HCT116 (cell line): ENCODE results near the gene COL1A1. TPM values are rescaled to one million over a fixed set of nuclear protein-coding genes. Genes with fewer than 3 reads are reported as not detected.

Experiments used
- ATAC-seq: fragments of 200-7000 bp; cut with Tn5 transposase; 2 replicates; pipeline ENCODE4 v1.9.1; 2020; ENCODE audit warnings: mild to moderate bottlenecking, moderate library complexity
- BruUV-seq: library from RNA; stranded (reverse); fragments of 400-500 nt; replicated peaks from 2 replicates; lab custom pipeline; 2021; lab: Mats Ljungman, UMichigan
- CTCF ChIA-PET: fragments of 300-600 bp; sonication (Branson Sonifier 250); formaldehyde crosslinking; loops from one replicate; lab custom pipeline; 2021; ENCODE audit warnings: antibody characterized with exemption; lab: Charles Lee
- POLR2A ChIA-PET: fragments of 300-600, 350-600 bp; sonication (Branson Sonifier 250); formaldehyde crosslinking; loops from one replicate; lab custom pipeline; 2021; ENCODE audit warnings: antibody characterized with exemption; lab: Charles Lee
- RAD21 ChIA-PET, 2 experiments: fragments of 300-600 bp; sonication (Branson Sonifier 250); formaldehyde crosslinking; loops; one replicate each; lab custom pipeline; 2023; ENCODE audit warnings: low total read pairs in 2 of 2; ENCODE audit not compliant: uncharacterized antibody in 2 of 2, unreplicated experiment in 2 of 2, low non-redundant PET in 1 of 2; lab: Charles Lee
- DNase-seq: peaks from one replicate; pipeline ENCODE4 v3.0.0-alpha.2; 2010; ENCODE audit warnings: low read depth, low spot score
- H2AFZ ChIP-seq: fragments of 200-600 bp; shearing (Covaris generic), sonication (generic); 2 replicates; pipeline ENCODE4 v1.6.1; 2017; ENCODE audit warnings: low read depth, mixed run types, mixed read lengths, antibody characterized with exemption, low read length; ENCODE audit not compliant: poor library complexity, severe bottlenecking
- H3K27ac ChIP-seq: 2 replicates; pipeline ENCODE4 v1.5.1; 2012; ENCODE audit warnings: low read depth, low read length
- H3K27me3 ChIP-seq: fragments of 200-600 bp; sonication (generic); 2 replicates; pipeline ENCODE4 v1.6.1; 2016; ENCODE audit warnings: mixed run types, low read length, mixed read lengths; ENCODE audit not compliant: insufficient read depth
- H3K36me3 ChIP-seq, 2 experiments: fragments of 200-500 bp in 1 of 2; fragments of 200-600 bp in 1 of 2; sonication (Bioruptor generic) in 1 of 2; sonication (generic) in 1 of 2; 2 replicates each; pipeline versions ENCODE4 v1.5.1 to v1.6.1; 2014 to 2016; ENCODE audit warnings: low read length in 2 of 2, inconsistent platforms in 1 of 2, mixed read lengths in 1 of 2, mixed run types in 1 of 2; ENCODE audit not compliant: insufficient read depth in 2 of 2, control insufficient read depth in 1 of 2
- H3K4me1 ChIP-seq, 2 experiments: fragments of 200-600 bp in 1 of 2; sonication (generic) in 1 of 2; 2 replicates each; pipeline versions ENCODE4 v1.5.1 to v1.6.1; 2012 to 2017; ENCODE audit warnings: low read length in 2 of 2, inconsistent platforms in 1 of 2, mild to moderate bottlenecking in 1 of 2, mixed read lengths in 1 of 2, mixed run types in 1 of 2, moderate library complexity in 1 of 2; ENCODE audit not compliant: insufficient read depth in 2 of 2, control insufficient read depth in 1 of 2
- H3K4me2 ChIP-seq: fragments of 200-600 bp; sonication (generic); 2 replicates; pipeline ENCODE4 v1.6.1; 2017; ENCODE audit warnings: mixed run types, low read length, mixed read lengths
- H3K4me3 ChIP-seq, 2 experiments: fragments of 200-600 bp in 1 of 2; sonication (generic) in 1 of 2; replicated peaks in 1 of 2; 2 replicates each; pipeline ENCODE4 v1.5.1; 2011 to 2016; ENCODE audit warnings: low read length in 2 of 2, control low read depth in 1 of 2, low read depth in 1 of 2, mild to moderate bottlenecking in 1 of 2, mixed read lengths in 1 of 2, mixed run types in 1 of 2
- H3K79me2 ChIP-seq: fragments of 200-600 bp; sonication (generic); 2 replicates; pipeline ENCODE4 v1.6.1; 2017; ENCODE audit warnings: mild to moderate bottlenecking, mixed run types, low read length, moderate library complexity, mixed read lengths; ENCODE audit not compliant: insufficient read depth
- H3K9ac ChIP-seq: fragments of 200-600 bp; sonication (generic); 2 replicates; pipeline ENCODE4 v1.6.1; 2016; ENCODE audit warnings: low read length, mixed read lengths
- H3K9me2 ChIP-seq: fragments of 200-600 bp; sonication (generic), shearing (Covaris generic); 2 replicates; pipeline ENCODE4 v1.6.1; 2017; ENCODE audit warnings: mixed run types, mild to moderate bottlenecking, moderate library complexity; ENCODE audit not compliant: insufficient read depth
- H3K9me3 ChIP-seq, 2 experiments: fragments of 200-500 bp in 1 of 2; fragments of 200-600 bp in 1 of 2; sonication (Bioruptor generic) in 1 of 2; sonication (generic) in 1 of 2; 2 replicates each; pipeline ENCODE4 v1.6.1; 2014 to 2017; ENCODE audit warnings: low read length in 2 of 2, mixed read lengths in 2 of 2, inconsistent platforms in 1 of 2, low read depth in 1 of 2, mild to moderate bottlenecking in 1 of 2, mixed run types in 1 of 2, moderate library complexity in 1 of 2; ENCODE audit not compliant: control insufficient read depth in 1 of 2, insufficient read depth in 1 of 2
- H4K20me1 ChIP-seq: fragments of 200-600 bp; sonication (generic), shearing (Covaris generic); 2 replicates; pipeline ENCODE4 v1.6.1; 2017; ENCODE audit warnings: mixed run types, mild to moderate bottlenecking, moderate library complexity; ENCODE audit not compliant: insufficient read depth
- CBX3 ChIP-seq: IDR thresholded peaks from 2 replicates; pipeline ENCODE4 v1.6.1; 2012; ENCODE audit warnings: low read depth
- EGR1 ChIP-seq: IDR thresholded peaks from 2 replicates; pipeline ENCODE4 v1.6.1; 2012; ENCODE audit warnings: low read depth
- EZH2 ChIP-seq: fragments of 200-600 bp; sonication (generic); IDR thresholded peaks from 2 replicates; pipeline ENCODE4 v1.6.1; 2017; ENCODE audit warnings: antibody characterized with exemption, mixed run types
- EZH2phosphoT487 ChIP-seq: fragments of 200-600 bp; IDR thresholded peaks from 2 replicates; pipeline ENCODE4 v1.6.1; 2018; ENCODE audit warnings: antibody characterized with exemption, borderline replicate concordance
- FOSL1 ChIP-seq: IDR thresholded peaks from 2 replicates; pipeline ENCODE4 v1.6.1; 2012; ENCODE audit warnings: low read depth
- POLR2A ChIP-seq: IDR thresholded peaks from 2 replicates; pipeline ENCODE4 v1.7.0; 2011; ENCODE audit warnings: borderline replicate concordance; ENCODE audit not compliant: insufficient read depth, insufficient read length; ENCODE audit errors: extremely low read depth
- RAD21 ChIP-seq: IDR thresholded peaks from 2 replicates; pipeline ENCODE4 v1.6.1; 2012; ENCODE audit warnings: low read depth, mild to moderate bottlenecking
- SIN3A ChIP-seq: IDR thresholded peaks from 2 replicates; pipeline ENCODE4 v1.6.1; 2012; ENCODE audit warnings: low read depth
- SRF ChIP-seq: IDR thresholded peaks from 2 replicates; pipeline ENCODE4 v1.6.1; 2012; ENCODE audit warnings: low read depth
- TCF7L2 ChIP-seq: IDR thresholded peaks from 2 replicates; pipeline ENCODE4 v1.7.0; 2011; ENCODE audit warnings: borderline replicate concordance, inconsistent platforms; ENCODE audit not compliant: insufficient read depth, insufficient read length; ENCODE audit errors: extremely low read depth
- intact Hi-C: fragments of 100-400 bp; cut with micrococcal nuclease; formaldehyde crosslinking; loops from 2 replicates; pipeline ENCODE4 v1.10.0; 2022
- total RNA-seq: library from RNA; stranded (reverse); gene quantifications from one replicate; pipeline ENCODE4 v1.2.1, GENCODE V29; 2021; ENCODE audit not compliant: unreplicated experiment
- TF ChIP-seq, protein P1 (sequence below), 3 experiments: fragments of 200-600 bp in 1 of 3; sonication (generic) in 1 of 3; IDR thresholded peaks in 2 of 3; conservative IDR thresholded peaks in 1 of 3; 2 replicates each; pipeline ENCODE4 v1.5.1; 2012 to 2017; ENCODE audit warnings: low read depth in 2 of 3, low read length in 2 of 3, antibody characterized with exemption in 1 of 3, borderline replicate concordance in 1 of 3, control low read depth in 1 of 3, mild to moderate bottlenecking in 1 of 3, mixed read lengths in 1 of 3, mixed run types in 1 of 3, moderate library complexity in 1 of 3; ENCODE audit not compliant: insufficient read depth in 1 of 3
- TF ChIP-seq, protein P2 (sequence below): IDR thresholded peaks from 2 replicates; pipeline ENCODE4 v1.6.1; 2012
- TF ChIP-seq, protein P3 (sequence below): IDR thresholded peaks from 2 replicates; pipeline ENCODE4 v1.6.1; 2012; ENCODE audit warnings: low read depth
- TF ChIP-seq, protein P4 (sequence below): IDR thresholded peaks from 2 replicates; pipeline ENCODE4 v1.6.1; 2011; ENCODE audit warnings: mild to moderate bottlenecking, low read length, moderate library complexity; ENCODE audit not compliant: insufficient replicate concordance; ENCODE audit errors: extremely low read depth

Gene COL1A1
- total RNA-seq, 1 experiment from 2014 or later = 33.6 TPM

DNA sequence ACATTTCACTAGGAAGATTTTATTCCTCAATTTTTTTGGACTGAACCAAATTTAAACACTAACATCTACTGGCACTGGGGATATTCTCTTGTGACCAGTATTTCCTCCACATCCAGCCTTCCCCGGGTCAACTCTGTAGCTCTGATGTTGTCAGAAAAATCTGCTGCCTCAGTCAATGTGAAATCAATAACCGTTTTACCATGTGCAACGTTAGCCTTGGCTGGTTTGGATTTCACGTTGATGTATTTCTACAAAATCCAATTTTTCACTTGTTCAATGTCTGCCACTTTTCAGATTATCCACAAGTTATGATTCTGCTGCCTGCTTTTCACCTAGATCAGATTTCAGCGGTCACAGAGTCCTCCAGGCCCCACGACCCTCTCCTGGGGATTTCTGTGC is 28.5 kb downstream of the COL1A1 start:
- H3K4me2 ChIP-seq = no peak overlapping the region
- TF ChIP-seq POLR2A (no peak), SIN3A (no peak), EZH2phosphoT487 (no peak), SRF (no peak), TCF7L2 (no peak), EZH2 (no peak), RAD21 (no peak), EGR1 (no peak), FOSL1 (no peak), CBX3 (no peak)
- TF ChIP-seq, protein P1, sequence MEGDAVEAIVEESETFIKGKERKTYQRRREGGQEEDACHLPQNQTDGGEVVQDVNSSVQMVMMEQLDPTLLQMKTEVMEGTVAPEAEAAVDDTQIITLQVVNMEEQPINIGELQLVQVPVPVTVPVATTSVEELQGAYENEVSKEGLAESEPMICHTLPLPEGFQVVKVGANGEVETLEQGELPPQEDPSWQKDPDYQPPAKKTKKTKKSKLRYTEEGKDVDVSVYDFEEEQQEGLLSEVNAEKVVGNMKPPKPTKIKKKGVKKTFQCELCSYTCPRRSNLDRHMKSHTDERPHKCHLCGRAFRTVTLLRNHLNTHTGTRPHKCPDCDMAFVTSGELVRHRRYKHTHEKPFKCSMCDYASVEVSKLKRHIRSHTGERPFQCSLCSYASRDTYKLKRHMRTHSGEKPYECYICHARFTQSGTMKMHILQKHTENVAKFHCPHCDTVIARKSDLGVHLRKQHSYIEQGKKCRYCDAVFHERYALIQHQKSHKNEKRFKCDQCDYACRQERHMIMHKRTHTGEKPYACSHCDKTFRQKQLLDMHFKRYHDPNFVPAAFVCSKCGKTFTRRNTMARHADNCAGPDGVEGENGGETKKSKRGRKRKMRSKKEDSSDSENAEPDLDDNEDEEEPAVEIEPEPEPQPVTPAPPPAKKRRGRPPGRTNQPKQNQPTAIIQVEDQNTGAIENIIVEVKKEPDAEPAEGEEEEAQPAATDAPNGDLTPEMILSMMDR (IDR thresholded peaks at IDR 0.05 in 2 of 3, conservative IDR thresholded peaks at IDR 0.05 in 1 of 3; ENCODE audit: borderline replicate concordance in 1 of 3, insufficient read depth in 1 of 3, low read depth in 2 of 3, low read length in 2 of 3) = no peak
- TF ChIP-seq, protein P2, sequence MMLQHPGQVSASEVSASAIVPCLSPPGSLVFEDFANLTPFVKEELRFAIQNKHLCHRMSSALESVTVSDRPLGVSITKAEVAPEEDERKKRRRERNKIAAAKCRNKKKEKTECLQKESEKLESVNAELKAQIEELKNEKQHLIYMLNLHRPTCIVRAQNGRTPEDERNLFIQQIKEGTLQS = no peak
- TF ChIP-seq, protein P3, sequence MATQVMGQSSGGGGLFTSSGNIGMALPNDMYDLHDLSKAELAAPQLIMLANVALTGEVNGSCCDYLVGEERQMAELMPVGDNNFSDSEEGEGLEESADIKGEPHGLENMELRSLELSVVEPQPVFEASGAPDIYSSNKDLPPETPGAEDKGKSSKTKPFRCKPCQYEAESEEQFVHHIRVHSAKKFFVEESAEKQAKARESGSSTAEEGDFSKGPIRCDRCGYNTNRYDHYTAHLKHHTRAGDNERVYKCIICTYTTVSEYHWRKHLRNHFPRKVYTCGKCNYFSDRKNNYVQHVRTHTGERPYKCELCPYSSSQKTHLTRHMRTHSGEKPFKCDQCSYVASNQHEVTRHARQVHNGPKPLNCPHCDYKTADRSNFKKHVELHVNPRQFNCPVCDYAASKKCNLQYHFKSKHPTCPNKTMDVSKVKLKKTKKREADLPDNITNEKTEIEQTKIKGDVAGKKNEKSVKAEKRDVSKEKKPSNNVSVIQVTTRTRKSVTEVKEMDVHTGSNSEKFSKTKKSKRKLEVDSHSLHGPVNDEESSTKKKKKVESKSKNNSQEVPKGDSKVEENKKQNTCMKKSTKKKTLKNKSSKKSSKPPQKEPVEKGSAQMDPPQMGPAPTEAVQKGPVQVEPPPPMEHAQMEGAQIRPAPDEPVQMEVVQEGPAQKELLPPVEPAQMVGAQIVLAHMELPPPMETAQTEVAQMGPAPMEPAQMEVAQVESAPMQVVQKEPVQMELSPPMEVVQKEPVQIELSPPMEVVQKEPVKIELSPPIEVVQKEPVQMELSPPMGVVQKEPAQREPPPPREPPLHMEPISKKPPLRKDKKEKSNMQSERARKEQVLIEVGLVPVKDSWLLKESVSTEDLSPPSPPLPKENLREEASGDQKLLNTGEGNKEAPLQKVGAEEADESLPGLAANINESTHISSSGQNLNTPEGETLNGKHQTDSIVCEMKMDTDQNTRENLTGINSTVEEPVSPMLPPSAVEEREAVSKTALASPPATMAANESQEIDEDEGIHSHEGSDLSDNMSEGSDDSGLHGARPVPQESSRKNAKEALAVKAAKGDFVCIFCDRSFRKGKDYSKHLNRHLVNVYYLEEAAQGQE = no peak
- TF ChIP-seq, protein P4, sequence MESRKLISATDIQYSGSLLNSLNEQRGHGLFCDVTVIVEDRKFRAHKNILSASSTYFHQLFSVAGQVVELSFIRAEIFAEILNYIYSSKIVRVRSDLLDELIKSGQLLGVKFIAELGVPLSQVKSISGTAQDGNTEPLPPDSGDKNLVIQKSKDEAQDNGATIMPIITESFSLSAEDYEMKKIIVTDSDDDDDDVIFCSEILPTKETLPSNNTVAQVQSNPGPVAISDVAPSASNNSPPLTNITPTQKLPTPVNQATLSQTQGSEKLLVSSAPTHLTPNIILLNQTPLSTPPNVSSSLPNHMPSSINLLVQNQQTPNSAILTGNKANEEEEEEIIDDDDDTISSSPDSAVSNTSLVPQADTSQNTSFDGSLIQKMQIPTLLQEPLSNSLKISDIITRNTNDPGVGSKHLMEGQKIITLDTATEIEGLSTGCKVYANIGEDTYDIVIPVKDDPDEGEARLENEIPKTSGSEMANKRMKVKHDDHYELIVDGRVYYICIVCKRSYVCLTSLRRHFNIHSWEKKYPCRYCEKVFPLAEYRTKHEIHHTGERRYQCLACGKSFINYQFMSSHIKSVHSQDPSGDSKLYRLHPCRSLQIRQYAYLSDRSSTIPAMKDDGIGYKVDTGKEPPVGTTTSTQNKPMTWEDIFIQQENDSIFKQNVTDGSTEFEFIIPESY = no peak
- TF ChIP-seq, all 23 proteins: peak for 0
- no peak for ATAC-seq
- H3K4me1 ChIP-seq = peaks cover 29 to 71% of the 10 kb centered on the region in 2 experiments
- BruUV-seq = no TSS peak
- no peak overlapping the region for H3K4me3 ChIP-seq
- no peaks in the 10 kb centered on the region for H3K9me3 ChIP-seq
- no peak overlapping the region for H3K27ac ChIP-seq
- intact Hi-C loops = no loop called here
- H3K36me3 ChIP-seq = no peaks in the 10 kb centered on the region
- H3K79me2 ChIP-seq = no peaks in the 10 kb centered on the region
- ChIA-PET POLR2A (no interaction called here), RAD21 (no interaction called here), CTCF (interaction anchor here (1.1 to 4.2 kb wide), 5 partner anchors 7 to 27 kb away, joined by 3 to 59 read pairs (median 8); partner anchors contain the start of gene SGCA)
- H2AFZ ChIP-seq = no peak overlapping the region
- no peak overlapping the region for H3K9ac ChIP-seq
- no peaks in the 10 kb centered on the region for H4K20me1 ChIP-seq
- no peaks in the 10 kb centered on the region for H3K9me2 ChIP-seq
- no peaks in the 10 kb centered on the region for H3K27me3 ChIP-seq
- DNase-seq = no peak
